MM.1S (cell line): ENCODE results near the gene C11orf91.

Experiments used
- EZH2 ChIP-seq: fragments of 300-600 bp; sonication (generic); optimal IDR thresholded peaks from 2 replicates; pipeline ENCODE3; 2017; ENCODE audit warnings: low read depth, mild to moderate bottlenecking, antibody characterized with exemption, low read length, mixed read lengths
- EZH2phosphoT487 ChIP-seq: fragments of 300-600 bp; sonication (generic); IDR thresholded peaks from 2 replicates; pipeline ENCODE4 v1.6.1; 2018; ENCODE audit warnings: antibody characterized with exemption, low read length
- TF ChIP-seq, protein P1 (sequence below): fragments of 300-600 bp; sonication (generic); IDR thresholded peaks from 2 replicates; pipeline ENCODE4 v1.5.1; 2016; ENCODE audit warnings: antibody characterized with exemption, low read length, mixed read lengths

DNA sequence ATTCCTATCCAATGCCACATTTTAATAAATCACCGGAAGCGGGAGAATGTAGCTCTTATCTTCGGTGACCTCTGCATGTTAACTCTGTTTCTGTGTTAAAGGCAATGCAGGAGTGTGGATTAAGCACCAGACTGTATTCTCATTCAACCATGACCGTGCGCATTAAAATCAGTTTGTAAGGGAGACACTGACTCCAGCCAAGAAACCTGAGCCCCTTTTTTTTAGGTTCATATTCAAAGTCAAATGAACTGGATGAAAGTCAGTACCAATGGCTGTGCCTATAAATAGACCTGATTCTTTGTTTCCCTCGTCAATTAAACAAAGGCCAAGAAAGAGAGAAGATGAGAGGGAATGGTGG is 32.2 kb downstream of the C11orf91 start:
- TF ChIP-seq, protein P1, sequence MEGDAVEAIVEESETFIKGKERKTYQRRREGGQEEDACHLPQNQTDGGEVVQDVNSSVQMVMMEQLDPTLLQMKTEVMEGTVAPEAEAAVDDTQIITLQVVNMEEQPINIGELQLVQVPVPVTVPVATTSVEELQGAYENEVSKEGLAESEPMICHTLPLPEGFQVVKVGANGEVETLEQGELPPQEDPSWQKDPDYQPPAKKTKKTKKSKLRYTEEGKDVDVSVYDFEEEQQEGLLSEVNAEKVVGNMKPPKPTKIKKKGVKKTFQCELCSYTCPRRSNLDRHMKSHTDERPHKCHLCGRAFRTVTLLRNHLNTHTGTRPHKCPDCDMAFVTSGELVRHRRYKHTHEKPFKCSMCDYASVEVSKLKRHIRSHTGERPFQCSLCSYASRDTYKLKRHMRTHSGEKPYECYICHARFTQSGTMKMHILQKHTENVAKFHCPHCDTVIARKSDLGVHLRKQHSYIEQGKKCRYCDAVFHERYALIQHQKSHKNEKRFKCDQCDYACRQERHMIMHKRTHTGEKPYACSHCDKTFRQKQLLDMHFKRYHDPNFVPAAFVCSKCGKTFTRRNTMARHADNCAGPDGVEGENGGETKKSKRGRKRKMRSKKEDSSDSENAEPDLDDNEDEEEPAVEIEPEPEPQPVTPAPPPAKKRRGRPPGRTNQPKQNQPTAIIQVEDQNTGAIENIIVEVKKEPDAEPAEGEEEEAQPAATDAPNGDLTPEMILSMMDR: no peak
- no peak for TF ChIP-seq EZH2phosphoT487
- no peak for TF ChIP-seq EZH2
